SU-DHL-6 (cell line): ENCODE data around the gene ADGRF5.

Experiments
- CTCF ChIP-seq: fragments of 200-600 bp; sonication (generic); IDR thresholded peaks from one replicate; pipeline ENCODE4 v1.5.1; 2017; ENCODE audit warnings: antibody characterized with exemption, mild to moderate bottlenecking, low read length, moderate library complexity; ENCODE audit not compliant: insufficient read depth, poor library complexity, severe bottlenecking
- EZH2phosphoT487 ChIP-seq: fragments of 200-600 bp; sonication (generic), shearing (Covaris generic); conservative IDR thresholded peaks from 2 replicates; pipeline ENCODE4 v1.6.1; 2018; ENCODE audit warnings: mild to moderate bottlenecking, antibody characterized with exemption, low read length, moderate library complexity, mixed read lengths

- no peak for TF ChIP-seq CTCF
- TF ChIP-seq EZH2phosphoT487 = no peak
Measured at GRCh38 chr6:46867411-46867810, 54.3 kb downstream of the ADGRF5 start.
